RWPE1 (cell line): ENCODE measurements around the gene SPAG16.

ENCODE experiments used
- CTCF ChIA-PET: fragments of 350-600 bp; sonication (Branson Sonifier 250); formaldehyde crosslinking; extraction: SDS; loops from one replicate; lab custom pipeline; 2021; lab: Yijun Ruan, JAX
- POLR2A ChIA-PET: fragments of 400-600 bp; formaldehyde crosslinking; extraction: SDS; loops from one replicate; lab custom pipeline; 2020; ENCODE audit warnings: antibody characterized with exemption; ENCODE audit not compliant: low non-redundant PET; lab: Yijun Ruan, JAX
- DNase-seq: peaks from one replicate; pipeline ENCODE4 v3.0.0; 2012; ENCODE audit warnings: low spot score
- H3K27ac ChIP-seq: fragments of 450-650 bp; 2 replicates; pipeline ENCODE4 v1.5.1; 2017
- TF ChIP-seq, protein P1 (sequence below): fragments of 450-650 bp; conservative IDR thresholded peaks from 2 replicates; pipeline ENCODE4 v1.5.1; 2017; ENCODE audit warnings: low read depth, mild to moderate bottlenecking

The SPAG16 gene

DNA sequence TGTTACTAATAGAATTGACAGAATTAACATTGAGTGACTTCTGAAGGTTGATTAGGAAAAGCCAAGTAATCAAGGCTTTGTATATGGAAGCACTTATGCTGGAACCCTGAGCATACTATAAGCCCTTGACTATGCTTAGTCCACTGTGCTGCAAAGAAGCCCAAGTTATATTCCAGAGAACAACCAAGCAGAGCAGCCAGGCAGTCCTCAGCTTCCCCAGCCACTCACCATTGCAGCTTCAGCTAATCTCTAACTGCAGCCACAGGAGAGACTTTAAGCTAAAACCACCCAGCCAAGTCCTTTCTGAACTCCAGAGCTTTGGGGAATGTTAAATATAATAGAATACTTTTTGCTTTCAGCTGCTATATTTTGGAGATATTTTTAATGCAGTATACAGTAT, 962.2 kb downstream of the SPAG16 start:
- H3K27ac ChIP-seq = no peak overlapping the region
- POLR2A ChIA-PET = no interaction called here
- CTCF ChIA-PET = no interaction called here
- TF ChIP-seq, protein P1, sequence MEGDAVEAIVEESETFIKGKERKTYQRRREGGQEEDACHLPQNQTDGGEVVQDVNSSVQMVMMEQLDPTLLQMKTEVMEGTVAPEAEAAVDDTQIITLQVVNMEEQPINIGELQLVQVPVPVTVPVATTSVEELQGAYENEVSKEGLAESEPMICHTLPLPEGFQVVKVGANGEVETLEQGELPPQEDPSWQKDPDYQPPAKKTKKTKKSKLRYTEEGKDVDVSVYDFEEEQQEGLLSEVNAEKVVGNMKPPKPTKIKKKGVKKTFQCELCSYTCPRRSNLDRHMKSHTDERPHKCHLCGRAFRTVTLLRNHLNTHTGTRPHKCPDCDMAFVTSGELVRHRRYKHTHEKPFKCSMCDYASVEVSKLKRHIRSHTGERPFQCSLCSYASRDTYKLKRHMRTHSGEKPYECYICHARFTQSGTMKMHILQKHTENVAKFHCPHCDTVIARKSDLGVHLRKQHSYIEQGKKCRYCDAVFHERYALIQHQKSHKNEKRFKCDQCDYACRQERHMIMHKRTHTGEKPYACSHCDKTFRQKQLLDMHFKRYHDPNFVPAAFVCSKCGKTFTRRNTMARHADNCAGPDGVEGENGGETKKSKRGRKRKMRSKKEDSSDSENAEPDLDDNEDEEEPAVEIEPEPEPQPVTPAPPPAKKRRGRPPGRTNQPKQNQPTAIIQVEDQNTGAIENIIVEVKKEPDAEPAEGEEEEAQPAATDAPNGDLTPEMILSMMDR = no peak
- DNase-seq = no peak

DNA sequence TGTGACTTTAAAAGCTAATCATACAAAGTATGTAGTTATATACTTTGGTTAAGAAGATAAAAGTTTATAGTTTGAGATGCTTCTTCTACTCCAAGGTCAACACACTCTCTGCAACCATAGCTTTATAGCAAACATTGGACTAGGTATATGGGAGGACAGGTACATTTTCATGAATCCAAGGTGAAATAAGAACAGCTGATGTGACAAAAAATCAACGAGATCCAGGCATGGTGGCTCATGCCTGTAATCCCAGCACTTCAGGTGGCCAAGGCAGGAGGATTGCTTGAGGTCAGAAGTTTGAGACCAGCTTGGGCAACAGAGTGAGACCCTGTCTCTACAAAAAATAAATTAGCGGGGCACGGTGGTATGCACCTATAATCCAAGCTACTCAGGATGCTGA, 963.3 kb downstream of the SPAG16 start:
- H3K27ac ChIP-seq = no peak overlapping the region
- ChIA-PET CTCF (no interaction called here), POLR2A (no interaction called here)
- DNase-seq = no peak
- TF ChIP-seq, protein P1 = no peak

DNA sequence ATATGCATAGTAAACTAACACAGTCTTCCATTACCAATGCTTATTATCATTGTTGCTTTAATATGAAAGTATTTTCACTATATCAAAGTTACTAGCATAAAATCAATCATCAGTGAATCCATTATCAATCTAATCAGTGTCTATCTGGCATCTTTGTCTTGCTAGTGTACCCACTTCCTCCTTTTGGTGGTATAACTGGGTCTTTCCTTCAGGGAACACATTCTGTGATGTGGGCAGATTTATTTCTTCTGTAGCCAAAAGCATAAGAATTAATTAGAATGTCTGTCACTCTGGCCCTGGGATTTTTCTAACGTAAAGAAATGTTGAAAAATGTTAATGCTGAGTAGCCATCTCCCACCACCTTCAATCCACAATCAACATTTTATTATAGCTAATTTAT, 970.8 kb downstream of the SPAG16 start:
- no peak for DNase-seq
- no peak overlapping the region for H3K27ac ChIP-seq
- ChIA-PET POLR2A (no interaction called here), CTCF (interaction anchor here (0.6 kb wide), 1 partner anchor 19 kb away, joined by 5 read pairs; no protein-coding TSS in a partner anchor)
- TF ChIP-seq, protein P1 = no peak

DNA sequence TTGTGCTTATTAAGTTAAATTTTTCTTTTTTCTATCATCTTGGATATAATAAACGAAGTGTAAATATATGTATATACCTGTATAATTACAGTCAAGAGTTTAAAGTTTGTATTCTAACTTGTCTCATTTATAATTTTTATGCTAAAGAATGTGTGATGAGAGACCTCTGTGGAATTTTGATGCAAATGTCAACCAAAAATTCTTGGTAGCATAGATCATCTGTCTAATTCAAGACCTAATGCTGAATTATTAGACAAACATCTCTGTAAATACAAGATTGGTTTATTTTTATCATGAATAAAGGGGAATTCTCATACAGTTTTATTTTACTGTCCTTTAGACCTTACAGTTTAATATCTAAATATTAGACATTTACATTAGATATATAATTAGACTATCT, 977.4 kb downstream of the SPAG16 start:
- TF ChIP-seq, protein P1 = no peak
- H3K27ac ChIP-seq = no peak overlapping the region
- ChIA-PET CTCF (no interaction called here), POLR2A (no interaction called here)
- no peak for DNase-seq

DNA sequence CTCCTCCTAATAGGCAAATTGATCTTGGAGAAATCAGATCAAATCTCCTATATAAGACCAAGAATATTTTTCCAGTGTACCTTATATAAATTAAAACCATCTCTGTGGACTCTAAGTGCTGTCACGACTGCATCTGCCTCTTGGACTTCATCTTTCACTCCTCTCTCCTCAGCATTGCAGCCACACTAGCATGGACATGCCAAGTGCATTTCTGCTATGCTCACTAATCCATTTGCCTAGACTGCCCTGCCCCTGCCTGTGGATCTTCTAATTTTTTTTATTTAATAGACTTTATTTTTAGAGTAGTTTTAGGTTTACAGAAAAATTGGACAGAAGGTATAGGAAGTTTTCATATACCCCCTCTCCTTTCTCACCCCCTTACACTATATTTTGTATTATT, 979.9 kb downstream of the SPAG16 start:
- POLR2A ChIA-PET = no interaction called here
- H3K27ac ChIP-seq = no peak overlapping the region
- no peak for DNase-seq
- TF ChIP-seq, protein P1 = no peak
- CTCF ChIA-PET = no interaction called here

DNA sequence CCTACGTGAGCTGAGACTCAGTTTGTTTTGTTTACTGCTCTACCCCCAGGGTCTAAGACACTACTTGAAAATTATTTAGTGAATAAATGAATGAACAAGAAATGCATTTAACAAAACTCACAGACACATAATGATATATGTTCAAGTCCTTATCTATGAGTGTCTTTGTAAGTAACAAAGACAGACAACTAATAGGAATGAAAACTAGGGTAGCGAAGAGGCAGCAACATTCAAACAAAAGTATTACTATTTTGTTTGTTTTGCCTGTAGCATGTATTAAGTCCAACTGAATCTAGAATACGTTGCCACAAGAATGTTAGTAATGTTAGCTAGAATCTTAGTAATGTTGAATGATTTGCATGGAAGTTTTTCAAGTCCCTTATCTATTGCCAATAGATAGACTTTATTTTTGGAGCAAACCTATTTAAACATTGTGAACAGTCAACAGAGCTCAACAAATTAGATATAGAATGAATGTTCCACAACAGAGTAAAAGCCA, 981.8 kb downstream of the SPAG16 start:
- H3K27ac ChIP-seq = no peak overlapping the region
- TF ChIP-seq, protein P1 = no peak
- POLR2A ChIA-PET = no interaction called here
- CTCF ChIA-PET = no interaction called here
- no peak for DNase-seq
